Ishikawa (cell line): ENCODE results near the gene KCNJ9.

Experiments used
- CEBPB ChIP-seq: IDR thresholded peaks from 2 replicates; pipeline ENCODE4 v1.6.1; 2012
- EGR1 ChIP-seq: IDR thresholded peaks from 2 replicates; pipeline ENCODE4 v1.6.1; 2012
- EP300 ChIP-seq: IDR thresholded peaks from 2 replicates; pipeline ENCODE4 v1.6.1; 2012; ENCODE audit warnings: borderline replicate concordance
- TF ChIP-seq, protein P1 (sequence below): IDR thresholded peaks from 2 replicates; pipeline ENCODE4 v1.6.1; 2012; ENCODE audit warnings: low read depth, mild to moderate bottlenecking
- TF ChIP-seq, protein P2 (sequence below): IDR thresholded peaks from 2 replicates; pipeline ENCODE4 v1.6.1; 2012

DNA sequence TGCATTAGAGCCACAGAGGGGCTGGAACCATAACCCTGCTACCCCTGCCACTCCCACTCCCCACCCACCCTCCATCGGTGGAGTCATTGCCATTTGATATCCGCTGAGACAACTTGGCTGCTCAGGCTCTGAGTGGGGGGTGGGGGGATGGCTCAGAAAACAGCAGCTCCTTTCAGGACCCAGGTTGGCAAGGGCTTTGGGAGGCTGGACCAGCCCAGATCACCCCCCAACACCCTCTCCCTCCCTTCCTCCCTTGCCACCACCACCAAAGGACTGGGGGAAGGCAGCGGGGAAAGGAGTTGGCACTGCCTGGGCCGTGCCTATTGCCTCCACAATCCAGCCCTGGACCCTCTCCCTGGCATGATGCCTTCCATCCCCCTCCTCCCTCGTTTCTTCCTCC is 13.1 kb upstream of the KCNJ9 start:
- TF ChIP-seq, protein P1, sequence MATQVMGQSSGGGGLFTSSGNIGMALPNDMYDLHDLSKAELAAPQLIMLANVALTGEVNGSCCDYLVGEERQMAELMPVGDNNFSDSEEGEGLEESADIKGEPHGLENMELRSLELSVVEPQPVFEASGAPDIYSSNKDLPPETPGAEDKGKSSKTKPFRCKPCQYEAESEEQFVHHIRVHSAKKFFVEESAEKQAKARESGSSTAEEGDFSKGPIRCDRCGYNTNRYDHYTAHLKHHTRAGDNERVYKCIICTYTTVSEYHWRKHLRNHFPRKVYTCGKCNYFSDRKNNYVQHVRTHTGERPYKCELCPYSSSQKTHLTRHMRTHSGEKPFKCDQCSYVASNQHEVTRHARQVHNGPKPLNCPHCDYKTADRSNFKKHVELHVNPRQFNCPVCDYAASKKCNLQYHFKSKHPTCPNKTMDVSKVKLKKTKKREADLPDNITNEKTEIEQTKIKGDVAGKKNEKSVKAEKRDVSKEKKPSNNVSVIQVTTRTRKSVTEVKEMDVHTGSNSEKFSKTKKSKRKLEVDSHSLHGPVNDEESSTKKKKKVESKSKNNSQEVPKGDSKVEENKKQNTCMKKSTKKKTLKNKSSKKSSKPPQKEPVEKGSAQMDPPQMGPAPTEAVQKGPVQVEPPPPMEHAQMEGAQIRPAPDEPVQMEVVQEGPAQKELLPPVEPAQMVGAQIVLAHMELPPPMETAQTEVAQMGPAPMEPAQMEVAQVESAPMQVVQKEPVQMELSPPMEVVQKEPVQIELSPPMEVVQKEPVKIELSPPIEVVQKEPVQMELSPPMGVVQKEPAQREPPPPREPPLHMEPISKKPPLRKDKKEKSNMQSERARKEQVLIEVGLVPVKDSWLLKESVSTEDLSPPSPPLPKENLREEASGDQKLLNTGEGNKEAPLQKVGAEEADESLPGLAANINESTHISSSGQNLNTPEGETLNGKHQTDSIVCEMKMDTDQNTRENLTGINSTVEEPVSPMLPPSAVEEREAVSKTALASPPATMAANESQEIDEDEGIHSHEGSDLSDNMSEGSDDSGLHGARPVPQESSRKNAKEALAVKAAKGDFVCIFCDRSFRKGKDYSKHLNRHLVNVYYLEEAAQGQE: no peak
- TF ChIP-seq, protein P2, sequence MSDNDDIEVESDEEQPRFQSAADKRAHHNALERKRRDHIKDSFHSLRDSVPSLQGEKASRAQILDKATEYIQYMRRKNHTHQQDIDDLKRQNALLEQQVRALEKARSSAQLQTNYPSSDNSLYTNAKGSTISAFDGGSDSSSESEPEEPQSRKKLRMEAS: no peak
- TF ChIP-seq EP300 (no peak), EGR1 (no peak), CEBPB (no peak)
